Mucosa of rectum (tissue), 2 donors: ENCODE results near the gene DNAJB9.
"Not testable (repeated sequence)": the region's sequence is repeated elsewhere in the genome, so short reads cannot be mapped to it uniquely, and the experiment has no call there.

Experiments used
- H3K27ac ChIP-seq, 2 donors: one replicate each; pipeline ENCODE4 v1.7.0; 2013; ENCODE audit warnings: inconsistent platforms in 2 of 2, low read depth in 2 of 2, low read length in 2 of 2
- H3K27me3 ChIP-seq, 2 donors: one replicate each; pipeline ENCODE4 v1.7.0; 2013; ENCODE audit warnings: low read length in 2 of 2; ENCODE audit not compliant: control insufficient read depth in 2 of 2, insufficient read depth in 2 of 2
- H3K36me3 ChIP-seq, 2 donors: one replicate each; pipeline ENCODE4 v1.7.0; 2013; ENCODE audit warnings: low read length in 2 of 2; ENCODE audit not compliant: control insufficient read depth in 2 of 2, insufficient read depth in 2 of 2
- H3K4me1 ChIP-seq, 2 donors: one replicate each; pipeline ENCODE4 v1.7.0; 2013; ENCODE audit warnings: low read length in 2 of 2, mild to moderate bottlenecking in 1 of 2; ENCODE audit not compliant: control insufficient read depth in 2 of 2, insufficient read depth in 2 of 2
- H3K4me3 ChIP-seq, 2 donors: one replicate each; pipeline ENCODE4 v1.7.0; 2013; ENCODE audit warnings: low read length in 2 of 2
- H3K9ac ChIP-seq, 2 donors: one replicate each; pipeline ENCODE4 v1.7.0; 2013; ENCODE audit warnings: low read length in 2 of 2, low read depth in 1 of 2, mild to moderate bottlenecking in 1 of 2
- H3K9me3 ChIP-seq, 2 donors: one replicate each; pipeline ENCODE4 v1.7.0; 2013; ENCODE audit warnings: low read length in 2 of 2; ENCODE audit not compliant: control insufficient read depth in 2 of 2
- donor health status: healthy.
- donor health status: Normal muscosa, but diverticular disease.

Gene DNAJB9

GRCh38 chr7:108535744-108536143 lies 33.9 kb upstream of the DNAJB9 start:
- Histone ChIP-seq H3K36me3 (no peaks in the 10 kb centered on the region), H3K4me3 (no peak overlapping the region), H3K9me3 (no peaks in the 10 kb centered on the region), H3K4me1 (no peaks in the 10 kb centered on the region), H3K27me3 (no peaks in the 10 kb centered on the region), H3K27ac (no peak overlapping the region), H3K9ac (no peak overlapping the region)

- Histone ChIP-seq H3K4me3 (no peak overlapping the region), H3K27me3 (no peaks in the 10 kb centered on the region), H3K4me1 (no peaks in the 10 kb centered on the region), H3K9me3 (no peaks in the 10 kb centered on the region), H3K27ac (no peak overlapping the region), H3K36me3 (no peaks in the 10 kb centered on the region), H3K9ac (no peak overlapping the region)
These were observed 32.4 kb upstream of the DNAJB9 start for GRCh38 chr7:108537229-108537628.

- not testable (repeated sequence) for H3K9ac ChIP-seq, H3K27ac ChIP-seq, H3K4me1 ChIP-seq, H3K4me3 ChIP-seq, H3K27me3 ChIP-seq, H3K9me3 ChIP-seq, H3K36me3 ChIP-seq
These were observed 31.4 kb upstream of the DNAJB9 start for GRCh38 chr7:108538236-108538635.

GRCh38 chr7:108538685-108539084 lies 31.0 kb upstream of the DNAJB9 start:
- H3K27ac ChIP-seq, H3K9ac ChIP-seq, H3K9me3 ChIP-seq, H3K36me3 ChIP-seq, H3K4me3 ChIP-seq, H3K4me1 ChIP-seq, H3K27me3 ChIP-seq: not testable (repeated sequence)

GRCh38 chr7:108541478-108541877 lies 28.2 kb upstream of the DNAJB9 start:
- H3K36me3 ChIP-seq: no peaks in the 10 kb centered on the region
- no peaks in the 10 kb centered on the region for H3K4me1 ChIP-seq
- no peak overlapping the region for H3K4me3 ChIP-seq
- H3K9me3 ChIP-seq: no peaks in the 10 kb centered on the region
- no peaks in the 10 kb centered on the region for H3K27me3 ChIP-seq
- no peak overlapping the region for H3K27ac ChIP-seq
- no peak overlapping the region for H3K9ac ChIP-seq

GRCh38 chr7:108548141-108548896 lies 21.4 kb upstream of the DNAJB9 start:
- not testable (repeated sequence) for H3K9ac ChIP-seq, H3K36me3 ChIP-seq, H3K9me3 ChIP-seq

GRCh38 chr7:108556665-108557064 lies 13.0 kb upstream of the DNAJB9 start:
- not testable (repeated sequence) for H3K4me3 ChIP-seq, H3K27ac ChIP-seq, H3K27me3 ChIP-seq, H3K36me3 ChIP-seq, H3K4me1 ChIP-seq, H3K9ac ChIP-seq
- H3K9me3 ChIP-seq: peaks cover 0 to 13% of the 10 kb centered on the region in 2 donors

More at GRCh38 chr7:108548141-108548896, 21.4 kb upstream of the DNAJB9 start:
- H3K27ac ChIP-seq, H3K4me3 ChIP-seq, H3K4me1 ChIP-seq, H3K27me3 ChIP-seq: not testable (repeated sequence)

- Histone ChIP-seq H3K36me3 (peaks cover 0 to 4% of the 10 kb centered on the region in 2 donors), H3K9ac (no peak overlapping the region), H3K27me3 (no peaks in the 10 kb centered on the region), H3K9me3 (peaks cover 0 to 13% of the 10 kb centered on the region in 2 donors), H3K4me1 (no peaks in the 10 kb centered on the region), H3K4me3 (no peak overlapping the region), H3K27ac (no peak overlapping the region)
These were observed 12.5 kb upstream of the DNAJB9 start for GRCh38 chr7:108557191-108557590.

- H3K4me1 ChIP-seq: no peaks in the 10 kb centered on the region
- H3K27me3 ChIP-seq: no peaks in the 10 kb centered on the region
- no peak overlapping the region for H3K27ac ChIP-seq
- no peak overlapping the region for H3K4me3 ChIP-seq
- H3K9me3 ChIP-seq: peaks cover 0 to 13% of the 10 kb centered on the region in 2 donors
- no peak overlapping the region for H3K9ac ChIP-seq
- peaks cover 0 to 4% of the 10 kb centered on the region in 2 donors for H3K36me3 ChIP-seq
These were observed 12.1 kb upstream of the DNAJB9 start for GRCh38 chr7:108557617-108558016.

- Histone ChIP-seq H3K27me3 (no peaks in the 10 kb centered on the region), H3K36me3 (peaks cover 0 to 4% of the 10 kb centered on the region in 2 donors), H3K9me3 (peaks cover 0 to 13% of the 10 kb centered on the region in 2 donors), H3K4me1 (no peaks in the 10 kb centered on the region), H3K27ac (no peak overlapping the region), H3K9ac (no peak overlapping the region), H3K4me3 (no peak overlapping the region)
These were observed 10.4 kb upstream of the DNAJB9 start for GRCh38 chr7:108559253-108559652.
